ENCODE measurements around the gene ABHD14A.

GRCh38 chr3:52006820-52007133, 31.9 kb downstream of the ABHD14A start:
- TF ChIP-seq CTCF (conservative IDR thresholded peaks at IDR 0.05; ENCODE audit: low read depth, low read length) (no peak), EZH2 (IDR thresholded peaks at IDR 0.05; ENCODE audit: borderline replicate concordance, low read depth, low read length, poor library complexity, severe bottlenecking) (no peak)
